Urinary bladder (tissue), 4 donors: Measurements from ENCODE around the gene SLC35E3. TPM values are rescaled to one million over a fixed set of nuclear protein-coding genes. Genes with fewer than 3 reads are reported as not detected.

Experiments
- DNase-seq: peaks from one replicate; pipeline ENCODE4 v3.0.0-alpha.2; 2015; ENCODE audit errors: extremely low spot score
- H3K27ac ChIP-seq: one replicate; pipeline ENCODE4 v1.5.1; 2013; ENCODE audit warnings: low read depth, mild to moderate bottlenecking, moderate library complexity
- H3K36me3 ChIP-seq: one replicate; pipeline ENCODE4 v1.6.1; 2013; ENCODE audit warnings: mild to moderate bottlenecking, moderate library complexity; ENCODE audit not compliant: insufficient read depth
- H3K4me1 ChIP-seq: one replicate; pipeline ENCODE4 v1.6.1; 2013; ENCODE audit warnings: mild to moderate bottlenecking, moderate library complexity; ENCODE audit not compliant: insufficient read depth
- H3K4me3 ChIP-seq: one replicate; pipeline ENCODE4 v1.5.1; 2013; ENCODE audit warnings: low read depth, low read length
- WGBS: extraction: QIAGEN DNeasy Blood & Tissue Kit; methylation state at CpG from one replicate; pipeline ENCODE4 v1.1.7; 2013; 5-methylcytosine and 5-hydroxymethylcytosine counted together
- polyA plus RNA-seq: library from polyadenylated mRNA; stranded (reverse); fragments of 200-250 nt; gene quantifications from one replicate; pipeline ENCODE4 v1.2.3, GENCODE V29; 2013
- total RNA-seq: library from RNA; depleted of rRNA; stranded (reverse); fragments of >200 nt; gene quantifications from one replicate; pipeline ENCODE4 v1.2.3, GENCODE V29; 2014
- donor health status: healthy with polysubstance abuse.
- donor health status: healthy.

The SLC35E3 gene
- 9.0 TPM for total RNA-seq
- polyA plus RNA-seq, result 4.5 TPM

GRCh38 chr12:68745904-68746571, at the start of gene SLC35E3:
Gene SLC35E3 (plus strand): TSS chr12:68746176. CDS start chr12:68746378, 202 bp downstream.
- peak; percentile 71 for DNase-seq
- H3K27ac ChIP-seq, result peak within 1 kb of the TSS; percentile 74
- under 1% methylated on average over 52 of the region's 52 CpGs for WGBS

GRCh38 chr12:68699486-68699885, 46.5 kb upstream of the SLC35E3 start:
- Histone ChIP-seq H3K36me3 (peaks cover 2% of the 10 kb centered on the region), H3K4me3 (no peak overlapping the region), H3K4me1 (no peaks in the 10 kb centered on the region), H3K27ac (no peak overlapping the region)
- DNase-seq, result no peak
- WGBS, result 84% methylated on average over 1 of the region's 1 CpG

More at GRCh38 chr12:68745904-68746571, at the start of gene SLC35E3:
- Histone ChIP-seq H3K4me3 (peak within 1 kb of the TSS; percentile 72), H3K4me1 (no peaks in the 10 kb centered on the region), H3K36me3 (no peaks in the 10 kb centered on the region)

DNA sequence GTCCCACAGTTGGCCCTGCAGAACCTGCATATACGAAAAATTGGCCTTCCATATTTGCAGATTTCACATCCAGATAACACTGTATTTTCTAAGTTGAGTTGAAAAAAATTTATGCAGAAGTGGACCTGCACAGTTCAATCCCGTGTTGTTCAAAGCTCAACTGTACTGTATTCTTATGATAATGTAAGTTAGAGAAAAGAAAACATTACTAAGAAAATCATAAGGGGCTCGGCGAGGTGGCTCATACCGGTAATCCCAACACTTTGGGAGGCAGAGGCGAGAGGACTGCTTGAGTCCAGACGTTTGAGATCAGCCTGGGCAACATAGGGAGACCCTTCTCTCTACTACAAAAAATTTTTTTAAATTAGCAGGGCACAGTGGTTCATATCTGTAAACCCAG, 18.2 kb upstream of the SLC35E3 start:
- no peak for DNase-seq
- H3K27ac ChIP-seq, result no peak overlapping the region
- H3K36me3 ChIP-seq, result no peaks in the 10 kb centered on the region
- no peaks in the 10 kb centered on the region for H3K4me1 ChIP-seq
- 94% methylated on average over 7 of the region's 7 CpGs for WGBS
- H3K4me3 ChIP-seq, result no peak overlapping the region

GRCh38 chr12:68733661-68734071, 12.3 kb upstream of the SLC35E3 start:
- WGBS, result 96% methylated on average over 4 of the region's 4 CpGs
- H3K27ac ChIP-seq, result no peak overlapping the region
- peaks cover 7% of the 10 kb centered on the region for H3K36me3 ChIP-seq
- no peak for DNase-seq
- no peak overlapping the region for H3K4me3 ChIP-seq
- H3K4me1 ChIP-seq, result no peaks in the 10 kb centered on the region

- no peak overlapping the region for H3K27ac ChIP-seq
- no peak overlapping the region for H3K4me3 ChIP-seq
- 88% methylated on average over 6 of the region's 6 CpGs for WGBS
- no peak for DNase-seq
- peaks cover 4% of the 10 kb centered on the region for H3K36me3 ChIP-seq
- no peaks in the 10 kb centered on the region for H3K4me1 ChIP-seq
These were observed 6.1 kb upstream of the SLC35E3 start for GRCh38 chr12:68739891-68740290.

DNA sequence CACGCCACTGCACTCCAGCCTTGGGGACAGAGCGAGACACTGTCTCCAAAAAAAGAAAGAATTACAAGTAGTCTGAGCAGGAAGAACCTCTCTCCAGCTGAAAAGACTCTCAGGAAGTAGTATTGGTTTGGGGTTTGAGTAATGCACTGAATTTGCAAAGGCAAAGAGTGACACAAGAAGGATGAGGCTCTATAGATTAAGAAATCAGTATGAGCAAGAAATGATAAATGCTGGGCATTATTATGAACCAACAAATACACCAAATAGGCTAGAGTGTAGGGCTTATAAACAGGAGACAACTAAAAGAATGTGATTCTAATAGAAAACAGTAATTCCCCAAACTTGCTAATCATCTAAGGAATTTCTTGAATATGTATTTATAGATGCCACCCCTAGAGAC, 2.6 kb upstream of the SLC35E3 start:
- 93% methylated on average over 2 of the region's 2 CpGs for WGBS
- Histone ChIP-seq H3K36me3 (peaks cover 2% of the 10 kb centered on the region), H3K4me1 (no peaks in the 10 kb centered on the region), H3K27ac (no peak overlapping the region), H3K4me3 (no peak overlapping the region)
- no peak for DNase-seq

DNA sequence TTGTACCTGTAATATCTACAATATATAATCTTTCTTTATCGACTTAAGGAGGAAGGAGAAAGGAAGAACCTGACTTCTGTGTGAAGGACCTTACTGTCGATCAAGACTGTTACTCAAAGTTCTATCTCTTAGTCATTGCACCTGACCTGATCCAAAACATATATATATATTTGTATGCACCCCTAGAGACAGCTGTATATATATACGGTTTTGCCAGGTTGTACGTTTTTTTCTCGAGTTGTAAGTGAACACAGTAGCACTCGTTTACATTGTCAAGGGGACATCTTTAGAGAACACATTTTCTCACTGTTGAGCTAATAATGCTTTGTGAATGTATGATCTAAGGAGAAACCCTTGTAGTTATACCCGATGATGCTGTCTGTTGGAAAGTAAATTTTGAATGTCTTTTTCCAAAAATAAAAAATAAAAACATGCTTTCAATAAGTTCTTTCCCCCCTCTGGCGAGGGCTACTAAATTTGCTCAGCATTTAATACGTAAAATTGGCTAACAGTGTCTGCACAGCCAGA, 536 bp upstream of the SLC35E3 start:
- Histone ChIP-seq H3K27ac (peak overlapping the region; percentile 74), H3K36me3 (no peaks in the 10 kb centered on the region), H3K4me1 (no peaks in the 10 kb centered on the region), H3K4me3 (peak overlapping the region; percentile 72)
- no peak for DNase-seq
- WGBS, result 44% methylated on average over 9 of the region's 9 CpGs

DNA sequence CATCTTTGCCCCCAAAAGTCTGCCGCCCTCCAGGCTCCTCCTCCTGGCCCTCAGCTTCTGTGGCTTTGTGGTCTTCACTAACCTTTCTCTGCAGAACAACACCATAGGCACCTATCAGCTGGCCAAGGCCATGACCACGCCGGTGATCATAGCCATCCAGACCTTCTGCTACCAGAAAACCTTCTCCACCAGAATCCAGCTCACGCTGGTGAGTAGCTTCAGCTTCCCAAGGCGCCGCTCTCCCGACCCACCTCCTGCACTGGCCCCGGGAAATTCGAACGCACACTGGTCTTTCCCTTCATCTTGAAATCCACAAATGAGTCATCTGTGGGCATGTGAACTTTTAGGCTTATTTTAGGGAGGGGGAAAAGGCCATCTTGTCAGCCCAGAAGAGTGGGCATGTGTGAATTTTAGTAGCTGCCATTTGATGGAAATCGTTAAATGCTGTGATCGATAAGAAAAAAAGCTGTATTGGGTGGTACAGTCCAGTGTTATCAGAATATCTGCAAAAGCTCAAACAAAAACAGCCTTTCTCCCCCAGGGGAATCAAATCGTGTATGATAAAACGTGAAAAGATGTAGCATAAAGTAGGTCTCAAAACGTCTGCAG, 700 bp downstream of the SLC35E3 start:
- H3K27ac ChIP-seq, result no peak overlapping the region
- peak overlapping the region; percentile 72 for H3K4me3 ChIP-seq
- DNase-seq, result peak; percentile 17
- no peaks in the 10 kb centered on the region for H3K4me1 ChIP-seq
- WGBS, result 3% methylated on average over 15 of the region's 15 CpGs
- no peaks in the 10 kb centered on the region for H3K36me3 ChIP-seq

- no peak for DNase-seq
- Histone ChIP-seq H3K27ac (no peak overlapping the region), H3K4me1 (no peaks in the 10 kb centered on the region), H3K36me3 (peaks cover 3% of the 10 kb centered on the region), H3K4me3 (no peak overlapping the region)
- 91% methylated on average over 3 of the region's 3 CpGs for WGBS
These were observed 3.5 kb downstream of the SLC35E3 start for GRCh38 chr12:68749443-68749842.

- Histone ChIP-seq H3K27ac (no peak overlapping the region), H3K4me3 (no peak overlapping the region), H3K36me3 (peaks cover 3% of the 10 kb centered on the region), H3K4me1 (no peaks in the 10 kb centered on the region)
- WGBS, result 93% methylated on average over 4 of the region's 4 CpGs
- no peak for DNase-seq
These were observed 3.9 kb downstream of the SLC35E3 start for GRCh38 chr12:68749861-68750260.

DNA sequence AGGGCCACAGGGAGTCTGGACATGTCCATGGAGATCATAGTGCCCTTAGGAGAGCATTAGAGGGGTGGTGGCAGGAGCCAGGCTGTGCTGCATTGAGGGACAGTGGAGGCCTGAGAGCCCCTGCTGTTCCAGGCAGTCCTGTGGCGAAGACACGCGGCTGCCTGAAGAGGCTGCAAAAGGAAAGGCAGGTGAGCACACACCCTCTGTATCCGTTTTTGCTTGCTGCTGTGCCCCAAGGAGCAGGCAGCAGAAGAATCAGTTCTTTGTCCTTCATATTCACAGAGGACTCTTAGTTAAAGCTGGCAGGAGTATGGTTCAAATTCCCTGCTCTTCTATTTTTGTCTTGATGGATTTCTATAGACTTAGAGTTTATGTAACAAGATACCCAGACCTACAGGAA, 4.5 kb downstream of the SLC35E3 start:
- H3K36me3 ChIP-seq, result peaks cover 3% of the 10 kb centered on the region
- WGBS, result 90% methylated on average over 4 of the region's 4 CpGs

GRCh38 chr12:68755536-68756243, 9.7 kb downstream of the SLC35E3 start:
- no peaks in the 10 kb centered on the region for H3K4me1 ChIP-seq
- DNase-seq, result no peak
- no peak overlapping the region for H3K4me3 ChIP-seq
- 97% methylated on average over 4 of the region's 4 CpGs for WGBS
- no peak overlapping the region for H3K27ac ChIP-seq
- peaks cover 3% of the 10 kb centered on the region for H3K36me3 ChIP-seq

More for the DNA sequence above, 4.5 kb downstream of the SLC35E3 start:
- H3K4me3 ChIP-seq, result no peak overlapping the region
- H3K4me1 ChIP-seq, result no peaks in the 10 kb centered on the region
- no peak for DNase-seq
- no peak overlapping the region for H3K27ac ChIP-seq

DNA sequence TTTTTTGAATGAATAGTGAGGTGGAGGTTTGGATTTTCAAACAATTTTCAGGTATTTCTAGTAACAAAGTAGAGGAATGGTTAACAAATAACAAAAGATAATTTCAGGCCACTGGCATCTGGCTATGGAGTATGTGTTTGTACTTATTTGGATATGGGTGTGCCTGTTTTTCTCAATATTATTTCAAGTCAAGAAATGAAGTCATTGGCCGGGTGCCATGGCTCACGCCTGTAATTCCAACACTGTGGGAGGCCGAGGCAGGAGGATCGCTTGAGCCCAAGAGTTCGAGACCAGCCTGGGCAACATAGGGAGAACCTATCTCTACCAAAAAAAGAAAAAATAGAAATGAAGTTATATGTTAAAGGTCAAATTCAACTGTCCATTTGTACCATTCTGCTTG, 13.9 kb downstream of the SLC35E3 start:
- Histone ChIP-seq H3K27ac (no peak overlapping the region), H3K36me3 (peaks cover 3% of the 10 kb centered on the region), H3K4me1 (no peaks in the 10 kb centered on the region), H3K4me3 (no peak overlapping the region)
- no peak for DNase-seq
- 92% methylated on average over 5 of the region's 5 CpGs for WGBS
